GM18505 (cell line): ENCODE results near the gene CCDC40.
"Not testable (repeated sequence)": the region's sequence is repeated elsewhere in the genome, so short reads cannot be mapped to it uniquely, and the experiment has no call there.

Source experiments
- ATAC-seq: cut with Tn5 transposase; IDR thresholded peaks from one replicate; pipeline ENCODE4 v1.9.1; 2021; ENCODE audit not compliant: unreplicated experiment
- POLR2A ChIP-seq: IDR thresholded peaks from 4 replicates; pipeline ENCODE4 v1.6.1; 2011; ENCODE audit warnings: borderline replicate concordance; ENCODE audit not compliant: insufficient read depth, insufficient read length; ENCODE audit errors: extremely low read depth

Gene CCDC40

GRCh38 chr17:80034791-80035686 is 1.4 kb upstream of the CCDC40 start:
- no peak for TF ChIP-seq POLR2A
- ATAC-seq: no peak

DNA sequence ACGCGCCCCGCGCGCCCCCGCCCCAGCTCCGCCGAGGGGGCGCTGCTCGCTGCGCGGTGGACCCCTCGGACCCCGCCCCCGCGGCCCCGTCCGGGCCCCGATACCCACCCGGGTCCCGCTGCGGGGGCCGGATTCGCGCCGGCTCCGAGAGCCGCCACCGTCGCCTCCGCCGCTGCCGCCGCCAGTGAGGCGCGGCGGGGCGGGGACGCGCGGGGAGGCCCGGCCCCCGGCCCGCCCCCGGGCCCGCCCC is 830 bp upstream of the CCDC40 start, which contains the start of gene TBC1D16:
Gene TBC1D16, minus strand, starts transcription at position 186 of the 250 bp plus-strand sequence. CDS start 22,325 bp downstream, outside the sequence.
- no peak for ATAC-seq

GRCh38 chr17:80036715-80037477 is 454 bp downstream of the CCDC40 start:
- no peak for TF ChIP-seq POLR2A
- no peak for ATAC-seq

More for the DNA sequence above, 830 bp upstream of the CCDC40 start, which contains the start of gene TBC1D16:
- no peak for TF ChIP-seq POLR2A

GRCh38 chr17:80043963-80044362 is 7.5 kb downstream of the CCDC40 start:
- TF ChIP-seq POLR2A: no peak
- no peak for ATAC-seq

DNA sequence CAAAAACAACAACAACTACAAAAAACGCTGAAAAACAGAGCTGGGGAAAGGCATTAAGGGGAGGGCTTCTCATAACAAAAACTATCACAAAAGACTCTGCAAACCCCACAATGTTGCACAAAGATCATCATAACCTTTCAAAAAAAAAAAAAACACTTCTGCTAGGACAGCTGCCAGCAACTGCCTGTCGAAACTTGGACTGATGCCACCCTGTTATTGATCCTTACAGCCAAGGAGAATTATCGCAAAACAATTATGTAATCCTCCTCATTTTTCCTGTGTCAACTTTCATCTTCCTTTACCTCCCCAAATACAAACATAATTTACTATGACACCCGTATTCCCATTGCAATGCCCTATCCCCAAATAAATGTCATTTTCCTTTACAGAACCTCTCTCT is 9.3 kb downstream of the CCDC40 start:
- ATAC-seq: no peak
- no peak for TF ChIP-seq POLR2A

DNA sequence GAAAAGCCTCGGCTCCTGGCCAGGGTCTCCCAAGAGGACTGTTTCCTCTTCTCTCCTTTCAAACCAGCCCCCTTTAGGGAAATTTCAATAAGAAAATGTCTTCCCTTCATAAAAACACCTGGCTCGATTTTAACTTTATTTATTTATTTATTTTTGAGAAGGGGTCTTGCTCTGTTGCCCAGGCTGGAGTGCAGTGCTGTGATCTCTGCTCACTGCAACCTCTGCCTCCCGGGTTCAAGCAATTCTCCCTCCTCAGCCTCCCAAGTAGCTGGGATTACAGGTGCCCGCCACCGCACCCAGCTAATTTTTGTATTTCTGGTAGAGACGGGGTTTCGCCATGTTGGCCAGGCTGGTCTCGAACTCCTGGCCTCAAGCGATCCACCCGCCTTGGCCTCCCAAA is 10.3 kb downstream of the CCDC40 start:
- ATAC-seq: not testable (repeated sequence)

DNA sequence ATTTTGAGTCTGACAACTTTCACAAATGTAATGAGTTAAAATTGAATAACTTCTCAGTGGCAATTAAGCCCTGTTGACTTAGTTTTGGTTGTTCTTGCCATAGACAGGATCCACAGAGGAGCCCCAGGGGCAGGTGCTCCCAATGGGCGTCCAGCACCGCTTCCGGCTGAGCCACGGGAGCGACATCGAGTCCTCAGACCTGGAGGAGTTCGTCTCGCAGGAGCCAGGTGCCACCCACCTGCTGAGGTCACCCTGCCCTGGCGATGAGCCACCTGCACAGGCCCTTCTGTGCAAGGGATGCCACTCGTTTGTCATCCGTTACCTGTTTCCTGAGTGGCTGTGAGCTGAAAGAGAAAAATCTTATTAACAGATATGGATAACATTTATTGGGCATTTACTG is 10.7 kb downstream of the CCDC40 start:
- no peak for TF ChIP-seq POLR2A
- ATAC-seq: no peak

GRCh38 chr17:80049986-80050385 is 13.5 kb downstream of the CCDC40 start:
- no peak for TF ChIP-seq POLR2A
- no peak for ATAC-seq

- no peak for ATAC-seq
- TF ChIP-seq POLR2A: no peak
Observed at GRCh38 chr17:80050706-80051105, 14.3 kb downstream of the CCDC40 start.

- no peak for ATAC-seq
Observed at GRCh38 chr17:80051681-80052080, 15.2 kb downstream of the CCDC40 start.

GRCh38 chr17:80053102-80053501 is 16.7 kb downstream of the CCDC40 start:
- ATAC-seq: no peak
- no peak for TF ChIP-seq POLR2A

More at GRCh38 chr17:80051681-80052080, 15.2 kb downstream of the CCDC40 start:
- TF ChIP-seq POLR2A: no peak

DNA sequence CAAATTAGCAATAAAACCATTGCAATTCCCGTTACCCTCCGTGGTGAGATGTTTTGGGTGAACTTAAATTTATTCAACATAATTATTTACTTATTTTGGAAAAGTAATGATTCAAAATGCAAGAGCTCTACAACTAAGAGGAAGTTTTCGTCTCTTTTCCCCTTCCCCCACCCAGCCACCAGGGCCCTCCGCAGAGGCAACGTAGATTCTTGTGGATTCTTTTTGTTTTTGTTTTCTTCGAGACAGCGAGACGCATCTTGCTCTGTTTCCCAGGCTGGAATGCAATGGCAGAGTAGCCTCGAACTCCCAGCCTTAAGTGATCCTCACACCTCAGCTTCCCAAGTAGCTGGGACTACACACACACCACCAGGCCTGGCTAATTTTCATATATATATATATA is 19.2 kb downstream of the CCDC40 start:
- no peak for ATAC-seq
- no peak for TF ChIP-seq POLR2A

DNA sequence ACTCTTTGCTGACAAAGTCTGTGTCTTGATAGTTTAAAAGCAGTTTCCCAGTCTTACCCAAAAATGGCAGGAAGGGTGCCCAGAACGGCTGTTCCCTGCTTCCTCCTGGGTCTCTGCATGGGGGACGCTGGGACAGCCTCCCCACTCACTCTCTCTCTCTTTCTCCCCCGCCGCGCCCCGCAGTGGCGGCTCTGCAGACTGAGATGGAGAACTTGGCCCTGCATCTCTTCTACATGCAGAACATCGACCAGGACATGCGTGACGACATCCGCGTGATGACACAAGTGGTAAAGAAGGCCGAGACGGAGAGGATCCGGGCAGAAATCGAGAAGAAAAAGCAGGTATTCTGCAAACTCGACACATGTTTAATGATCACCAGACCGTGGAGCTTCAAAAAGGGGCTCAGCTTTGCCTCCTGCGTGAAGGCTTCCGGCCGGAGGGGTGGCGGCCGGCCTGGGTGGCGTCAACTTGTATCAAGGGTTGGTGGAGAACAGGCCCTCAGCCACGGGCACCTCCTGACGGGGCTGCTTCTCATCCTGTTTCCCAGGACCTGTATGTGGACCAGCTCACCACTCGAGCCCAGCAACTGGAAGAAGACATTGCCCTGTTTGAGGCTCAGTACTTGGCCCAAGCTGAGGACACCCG is 22.0 kb downstream of the CCDC40 start:
- no peak for ATAC-seq
- TF ChIP-seq POLR2A: no peak
